GF-D8 (cell line): ENCODE data around the gene THSD4.

Experiments used
- DNase-seq: peaks from one replicate; lab custom pipeline; 2025; lab: John Stamatoyannopoulos, UW

The THSD4 gene

GRCh38 chr15:71225851-71226250, 110.6 kb downstream of the THSD4 start:
- no peak for DNase-seq

GRCh38 chr15:71226536-71227455, 111.5 kb downstream of the THSD4 start:
- DNase-seq, result no peak

GRCh38 chr15:71228403-71228802, 113.1 kb downstream of the THSD4 start:
- DNase-seq, result no peak

- DNase-seq, result no peak
Measured at GRCh38 chr15:71230303-71230702, 115.0 kb downstream of the THSD4 start.

- no peak for DNase-seq
Measured at GRCh38 chr15:71231758-71232157, 116.5 kb downstream of the THSD4 start.

- no peak for DNase-seq
Measured at GRCh38 chr15:71232411-71232810, 117.1 kb downstream of the THSD4 start.

GRCh38 chr15:71237456-71238188, 122.4 kb downstream of the THSD4 start:
- DNase-seq, result no peak

- DNase-seq, result no peak
Measured at GRCh38 chr15:71238926-71239325, 123.7 kb downstream of the THSD4 start.

- no peak for DNase-seq
Measured at GRCh38 chr15:71239592-71240364, 124.5 kb downstream of the THSD4 start.

GRCh38 chr15:71242292-71242691, 127.0 kb downstream of the THSD4 start:
- no peak for DNase-seq

- no peak for DNase-seq
Measured at GRCh38 chr15:71244250-71244649, 129.0 kb downstream of the THSD4 start.

GRCh38 chr15:71245588-71245987, 130.3 kb downstream of the THSD4 start:
- no peak for DNase-seq

- DNase-seq, result no peak
Measured at GRCh38 chr15:71248386-71248785, 133.1 kb downstream of the THSD4 start.

- DNase-seq, result no peak
Measured at GRCh38 chr15:71249986-71250385, 134.7 kb downstream of the THSD4 start.

- no peak for DNase-seq
Measured at GRCh38 chr15:71250936-71251583, 135.8 kb downstream of the THSD4 start.

GRCh38 chr15:71251584-71252043, 136.3 kb downstream of the THSD4 start:
- DNase-seq, result no peak

- DNase-seq, result no peak
Measured at GRCh38 chr15:71252044-71252739, 136.9 kb downstream of the THSD4 start.

- DNase-seq, result no peak
Measured at GRCh38 chr15:71252740-71253047, 137.4 kb downstream of the THSD4 start.

- DNase-seq, result no peak
Measured at GRCh38 chr15:71254491-71254890, 139.2 kb downstream of the THSD4 start.

- DNase-seq, result no peak
Measured at GRCh38 chr15:71256934-71257664, 141.8 kb downstream of the THSD4 start.

- DNase-seq, result no peak
Measured at GRCh38 chr15:71259866-71260265, 144.6 kb downstream of the THSD4 start.
